Keratinocyte (primary cell): ENCODE results near the gene TPGS2. TPM values are rescaled to one million over a fixed set of nuclear protein-coding genes. Genes with fewer than 3 reads are reported as not detected.

Source experiments
- DNase-seq: peaks from one replicate; pipeline ENCODE4 v3.0.0-alpha.2; 2011; ENCODE audit warnings: low read depth, missing footprints, low spot score
- FAIRE-seq: peaks from 2 replicates; lab custom pipeline; 2011; peaks lifted over from hg19 to GRCh38; lab: Jason Lieb, UNC
- H2AFZ ChIP-seq: 2 replicates; pipeline ENCODE4 v1.6.0; 2012; ENCODE audit warnings: low read length, control low read depth, inconsistent platforms; ENCODE audit not compliant: control insufficient read depth
- H3K27ac ChIP-seq: 2 replicates; pipeline ENCODE4 v1.5.1; 2011; ENCODE audit warnings: low read length; ENCODE audit not compliant: control insufficient read depth, insufficient read depth
- H3K27me3 ChIP-seq: 3 replicates; pipeline ENCODE4 v1.6.0; 2011; ENCODE audit warnings: low read length; ENCODE audit not compliant: control insufficient read depth, insufficient read depth; ENCODE audit errors: extremely low read depth
- H3K36me3 ChIP-seq, 2 experiments: 2 replicates in 1 of 2; 3 replicates in 1 of 2; pipeline ENCODE4 v1.5.1; 2011; ENCODE audit warnings: low read length in 2 of 2, mild to moderate bottlenecking in 1 of 2; ENCODE audit not compliant: control insufficient read depth in 2 of 2, insufficient read depth in 2 of 2; ENCODE audit errors: extremely low read depth in 1 of 2
- H3K4me1 ChIP-seq: 3 replicates; pipeline ENCODE4 v1.5.1; 2011; ENCODE audit warnings: low read length; ENCODE audit not compliant: control insufficient read depth, insufficient read depth; ENCODE audit errors: extremely low read depth
- H3K4me2 ChIP-seq: 3 replicates; pipeline ENCODE4 v1.6.0; 2011; ENCODE audit warnings: low read depth, low read length; ENCODE audit not compliant: control insufficient read depth, insufficient read depth; ENCODE audit errors: extremely low read depth
- H3K4me3 ChIP-seq, 3 experiments: fragments of 200-600 bp in 1 of 3; sonication (generic) in 1 of 3; 2 replicates in 2 of 3; 3 replicates in 1 of 3; pipeline ENCODE4 v1.5.1; 2011 to 2016; ENCODE audit warnings: low read length in 3 of 3, mild to moderate bottlenecking in 3 of 3, control low read depth in 2 of 3, inconsistent platforms in 1 of 3, low read depth in 1 of 3, mixed read lengths in 1 of 3, mixed run types in 1 of 3, moderate library complexity in 1 of 3; ENCODE audit not compliant: control insufficient read depth in 2 of 3, insufficient read depth in 2 of 3; ENCODE audit errors: extremely low read depth in 1 of 3
- H3K79me2 ChIP-seq: 2 replicates; pipeline ENCODE4 v1.6.0; 2012; ENCODE audit warnings: low read length; ENCODE audit not compliant: control insufficient read depth, insufficient read depth
- H3K9ac ChIP-seq: 3 replicates; pipeline ENCODE4 v1.6.0; 2011; ENCODE audit warnings: low read length; ENCODE audit not compliant: control insufficient read depth, insufficient read depth; ENCODE audit errors: extremely low read depth
- H3K9me1 ChIP-seq: 3 replicates; pipeline ENCODE4 v1.6.0; 2011; ENCODE audit warnings: low read length; ENCODE audit not compliant: control insufficient read depth, insufficient read depth; ENCODE audit errors: extremely low read depth
- H3K9me3 ChIP-seq: 2 replicates; pipeline ENCODE4 v1.5.1; 2012; ENCODE audit warnings: low read depth, low read length; ENCODE audit not compliant: control insufficient read depth
- H4K20me1 ChIP-seq: 3 replicates; pipeline ENCODE4 v1.6.0; 2011; ENCODE audit warnings: low read length; ENCODE audit not compliant: control insufficient read depth, insufficient read depth; ENCODE audit errors: extremely low read depth
- CTCF ChIP-seq, 3 experiments: IDR thresholded peaks in 1 of 3; conservative IDR thresholded peaks in 1 of 3; optimal IDR thresholded peaks in 1 of 3; 2 replicates in 2 of 3; 3 replicates in 1 of 3; pipeline versions ENCODE3 to v1.5.1; 2011; ENCODE audit warnings: low read length in 3 of 3, mild to moderate bottlenecking in 3 of 3, moderate library complexity in 2 of 3, control low read depth in 1 of 3, inconsistent platforms in 1 of 3; ENCODE audit not compliant: insufficient read depth in 2 of 3; ENCODE audit errors: extremely low read depth in 1 of 3
- EZH2 ChIP-seq: IDR thresholded peaks from one replicate; pipeline ENCODE4 v1.6.1; 2012; ENCODE audit warnings: inconsistent platforms, mild to moderate bottlenecking, low read length, moderate library complexity
- dilution Hi-C: fragments of 300-500 bp; cut with MboI; formaldehyde crosslinking; loops from one replicate; pipeline ENCODE4 v1.7.0; 2020; ENCODE audit warnings: low sequenced_read_pairs; ENCODE audit not compliant: extremely low pct_ligation_motif_present
- polyA plus RNA-seq, 5 experiments: library from polyadenylated mRNA; depleted of rRNA in 3 of 5; stranded (reverse) in 3 of 5; stranded (forward) in 1 of 5; unstranded in 1 of 5; fragments of >200 nt; gene quantifications; 1 replicate in 1 of 5; 2 replicates in 3 of 5; 3 replicates in 1 of 5; pipeline versions ENCODE4 v1.2.1 to v1.2.3, GENCODE V29; 2011 to 2012; ENCODE audit warnings: missing spikeins in 2 of 5, low read depth in 1 of 5, low replicate concordance in 1 of 5

TPGS2 gene
- polyA plus RNA-seq, 1 donor (not counting 4 experiments of a cell fraction or from before 2014, with no cell fraction given), result 254 TPM

DNA sequence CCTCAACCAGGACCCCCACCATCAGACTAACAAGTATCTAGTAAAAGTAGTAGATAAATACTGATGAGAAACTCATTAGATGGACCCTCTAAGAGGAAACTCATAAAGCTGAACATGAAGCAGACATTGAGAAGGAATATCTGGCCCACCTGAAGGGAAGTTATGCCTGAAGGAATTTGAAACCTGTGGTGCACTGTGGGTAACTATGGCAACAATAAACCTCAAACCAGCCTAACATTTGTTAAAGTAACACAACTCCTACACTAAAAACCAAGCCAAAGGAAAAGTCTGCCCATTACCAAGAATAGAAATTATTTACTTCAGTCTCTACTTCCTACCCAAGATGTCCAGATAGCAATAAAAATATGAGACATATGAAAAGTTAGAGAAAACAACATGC is 43.5 kb upstream of the TPGS2 start:
- no peak for DNase-seq
- FAIRE-seq, result no peak

GRCh38 chr18:36871801-36872200 is 43.0 kb upstream of the TPGS2 start:
- Histone ChIP-seq H3K9ac (no peak overlapping the region), H3K27ac (no peak overlapping the region), H3K4me3 (no peak overlapping the region), H3K27me3 (no peaks in the 10 kb centered on the region), H4K20me1 (no peaks in the 10 kb centered on the region), H3K4me1 (no peaks in the 10 kb centered on the region), H3K9me1 (no peaks in the 10 kb centered on the region), H3K79me2 (no peaks in the 10 kb centered on the region), H3K4me2 (no peak overlapping the region), H3K9me3 (no peaks in the 10 kb centered on the region), H3K36me3 (no peaks in the 10 kb centered on the region), H2AFZ (no peak overlapping the region)
- DNase-seq, result no peak
- TF ChIP-seq CTCF (optimal IDR thresholded peaks at IDR 0.05 in 1 of 3, IDR thresholded peaks at IDR 0.05 in 1 of 3, conservative IDR thresholded peaks at IDR 0.05 in 1 of 3; ENCODE audit: extremely low read depth in 1 of 3, insufficient read depth in 2 of 3, low read length in 3 of 3) (no peak), EZH2 (no peak)
- dilution Hi-C loops, result no loop called here
- no peak for FAIRE-seq

More for the DNA sequence above, 43.5 kb upstream of the TPGS2 start:
- H2AFZ ChIP-seq, result no peak overlapping the region
- H4K20me1 ChIP-seq, result no peaks in the 10 kb centered on the region
- no peaks in the 10 kb centered on the region for H3K36me3 ChIP-seq
- H3K4me3 ChIP-seq, result no peak overlapping the region
- H3K9me1 ChIP-seq, result no peaks in the 10 kb centered on the region
- H3K27me3 ChIP-seq, result no peaks in the 10 kb centered on the region
- dilution Hi-C loops, result no loop called here
- H3K9me3 ChIP-seq, result no peaks in the 10 kb centered on the region
- no peaks in the 10 kb centered on the region for H3K4me1 ChIP-seq
- no peak overlapping the region for H3K4me2 ChIP-seq
- TF ChIP-seq CTCF (optimal IDR thresholded peaks at IDR 0.05 in 1 of 3, IDR thresholded peaks at IDR 0.05 in 1 of 3, conservative IDR thresholded peaks at IDR 0.05 in 1 of 3; ENCODE audit: extremely low read depth in 1 of 3, insufficient read depth in 2 of 3, low read length in 3 of 3) (no peak), EZH2 (no peak)
- no peak overlapping the region for H3K27ac ChIP-seq
- H3K9ac ChIP-seq, result no peak overlapping the region
- no peaks in the 10 kb centered on the region for H3K79me2 ChIP-seq
